ENCODE data around the gene MYO1D. TPM values are rescaled to one million over a fixed set of nuclear protein-coding genes. Genes with fewer than 3 reads are reported as not detected.
A peak's percentile ranks its signal among the peaks of the same experiment; 100 is the strongest.
"Not testable (repeated sequence)": the region's sequence is repeated elsewhere in the genome, so short reads cannot be mapped to it uniquely, and the experiment has no call there.

MYO1D gene
- total RNA-seq, 2 donors from 2014 or later: 12.4 to 13.6 TPM

GRCh38 chr17:32903774-32904673 lies 27.1 kb upstream of the MYO1D start:
- ATAC-seq (peak; percentile 96 to 99), DNase-seq (ENCODE audit: low spot score in 2 of 2) (peak in 1 of 2 donors; percentile 35)
- H3K9me3 Mint-ChIP-seq: no peaks in the 10 kb centered on the region
- H3K27ac Mint-ChIP-seq: no peak overlapping the region
- H3K36me3 Mint-ChIP-seq: no peaks in the 10 kb centered on the region

- no peak overlapping the region for H3K27ac Mint-ChIP-seq
- H3K36me3 Mint-ChIP-seq: no peaks in the 10 kb centered on the region
- H3K9me3 Mint-ChIP-seq: no peaks in the 10 kb centered on the region
- DNase-seq (ENCODE audit: low spot score in 2 of 2) (no peak), ATAC-seq (no peak)
Observed at GRCh38 chr17:32901743-32902142, 24.8 kb upstream of the MYO1D start.

GRCh38 chr17:32899236-32900013 lies 22.5 kb upstream of the MYO1D start:
- ATAC-seq: no peak
- Mint-ChIP-seq H3K27ac (no peak overlapping the region), H3K36me3 (no peaks in the 10 kb centered on the region), H3K9me3 (no peaks in the 10 kb centered on the region)
- DNase-seq (ENCODE audit: low spot score in 2 of 2): no peak

GRCh38 chr17:32896647-32897258 lies 19.8 kb upstream of the MYO1D start:
- Mint-ChIP-seq H3K9me3 (no peaks in the 10 kb centered on the region), H3K36me3 (no peaks in the 10 kb centered on the region), H3K27ac (no peak overlapping the region)
- DNase-seq (ENCODE audit: low spot score in 2 of 2): no peak
- no peak for ATAC-seq

GRCh38 chr17:32894245-32894644 lies 17.3 kb upstream of the MYO1D start:
- no peak for ATAC-seq
- no peak for DNase-seq (ENCODE audit: low spot score in 2 of 2)
- H3K27ac Mint-ChIP-seq: no peak overlapping the region
- H3K36me3 Mint-ChIP-seq: no peaks in the 10 kb centered on the region
- H3K9me3 Mint-ChIP-seq: no peaks in the 10 kb centered on the region

- H3K27ac Mint-ChIP-seq; H3K36me3 Mint-ChIP-seq; H3K9me3 Mint-ChIP-seq; DNase-seq (ENCODE audit: low spot score in 2 of 2); ATAC-seq: not testable (repeated sequence)
Observed at GRCh38 chr17:32887410-32887809, 10.5 kb upstream of the MYO1D start.

- not testable (repeated sequence) for H3K9me3 Mint-ChIP-seq; DNase-seq (ENCODE audit: low spot score in 2 of 2); H3K36me3 Mint-ChIP-seq; ATAC-seq; H3K27ac Mint-ChIP-seq
Observed at GRCh38 chr17:32886951-32887350, 10.0 kb upstream of the MYO1D start.

GRCh38 chr17:32882734-32883133 lies 5.8 kb upstream of the MYO1D start:
- H3K27ac Mint-ChIP-seq: no peak overlapping the region
- no peaks in the 10 kb centered on the region for H3K36me3 Mint-ChIP-seq
- H3K9me3 Mint-ChIP-seq: no peaks in the 10 kb centered on the region
- ATAC-seq (peak; percentile 85 to 98), DNase-seq (ENCODE audit: low spot score in 2 of 2) (no peak)

- Mint-ChIP-seq H3K36me3 (no peaks in the 10 kb centered on the region), H3K27ac (no peak overlapping the region), H3K9me3 (no peaks in the 10 kb centered on the region)
- DNase-seq (ENCODE audit: low spot score in 2 of 2) (no peak), ATAC-seq (no peak)
Observed at GRCh38 chr17:32882029-32882428, 5.1 kb upstream of the MYO1D start.

GRCh38 chr17:32880671-32881453 lies 3.9 kb upstream of the MYO1D start:
- no peaks in the 10 kb centered on the region for H3K9me3 Mint-ChIP-seq
- peaks cover 0 to 4% of the 10 kb centered on the region in 2 donors for H3K36me3 Mint-ChIP-seq
- DNase-seq (ENCODE audit: low spot score in 2 of 2) (no peak), ATAC-seq (no peak)
- no peak overlapping the region for H3K27ac Mint-ChIP-seq

- Mint-ChIP-seq H3K27ac (no peak overlapping the region), H3K9me3 (no peaks in the 10 kb centered on the region), H3K36me3 (peaks cover 0 to 6% of the 10 kb centered on the region in 2 donors)
- ATAC-seq (no peak), DNase-seq (ENCODE audit: low spot score in 2 of 2) (no peak)
Observed at GRCh38 chr17:32879134-32879533, 2.2 kb upstream of the MYO1D start.

- DNase-seq (ENCODE audit: low spot score in 2 of 2): no peak
- no peak overlapping the region for H3K27ac Mint-ChIP-seq
- H3K36me3 Mint-ChIP-seq: peaks cover 0 to 6% of the 10 kb centered on the region in 2 donors
- H3K9me3 Mint-ChIP-seq: no peaks in the 10 kb centered on the region
- no peak for ATAC-seq
Observed at GRCh38 chr17:32878211-32878610, 1.3 kb upstream of the MYO1D start.

GRCh38 chr17:32877164-32877764 lies 340 bp upstream of the MYO1D start:
- no peaks in the 10 kb centered on the region for H3K9me3 Mint-ChIP-seq
- H3K27ac Mint-ChIP-seq: peak overlapping the region; percentile 81 to 82
- peak; percentile 97 for DNase-seq (ENCODE audit: low spot score in 2 of 2)
- peak; percentile 96 to 98 for ATAC-seq
- peaks cover 0 to 6% of the 10 kb centered on the region in 2 donors for H3K36me3 Mint-ChIP-seq

GRCh38 chr17:32875923-32876416 lies 954 bp downstream of the MYO1D start:
- ATAC-seq: no peak
- no peaks in the 10 kb centered on the region for H3K9me3 Mint-ChIP-seq
- H3K36me3 Mint-ChIP-seq: peaks cover 0 to 6% of the 10 kb centered on the region in 2 donors
- peak overlapping the region; percentile 81 to 88 for H3K27ac Mint-ChIP-seq
- no peak for DNase-seq (ENCODE audit: low spot score in 2 of 2)

GRCh38 chr17:32875230-32875917 lies 1.6 kb downstream of the MYO1D start:
- Mint-ChIP-seq H3K36me3 (peaks cover 0 to 6% of the 10 kb centered on the region in 2 donors), H3K9me3 (no peaks in the 10 kb centered on the region), H3K27ac (peak overlapping the region in 1 of 2 donors; percentile 88)
- ATAC-seq (no peak), DNase-seq (ENCODE audit: low spot score in 2 of 2) (no peak)

All from activated naive CD4-positive, alpha-beta T cell treated with anti-CD3 and anti-CD28 coated beads, Interleukin-2, amount 50 U/mL, for 72 hours (primary cell).